ENCODE data around the gene SAC3D1.

Gene SAC3D1

GRCh38 chr11:65087827-65088226 lies 46.8 kb downstream of the SAC3D1 start:
- DNase-seq (ENCODE audit: low read depth in 2 of 2): no peak

DNA sequence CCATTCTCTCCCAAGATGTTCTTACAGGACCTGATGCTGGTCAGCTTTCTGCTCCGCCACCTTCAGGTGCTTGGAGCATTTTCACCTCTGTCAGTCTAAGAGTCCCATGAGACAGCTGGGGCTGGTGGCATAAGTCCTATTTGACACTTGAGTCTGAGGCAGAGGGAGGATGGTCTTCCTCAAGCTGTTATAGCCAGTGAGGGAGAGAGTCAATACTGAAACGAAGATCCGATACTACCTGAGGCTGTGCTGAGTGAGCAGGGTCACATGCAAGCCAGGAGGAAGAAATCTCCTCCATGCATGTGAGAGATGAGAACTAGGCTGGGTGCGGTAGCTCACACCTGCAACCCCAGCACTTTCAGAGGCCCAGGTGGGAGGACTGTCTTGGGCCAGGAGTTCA lies 48.6 kb downstream of the SAC3D1 start:
- DNase-seq (ENCODE audit: low read depth in 2 of 2): no peak

DNA sequence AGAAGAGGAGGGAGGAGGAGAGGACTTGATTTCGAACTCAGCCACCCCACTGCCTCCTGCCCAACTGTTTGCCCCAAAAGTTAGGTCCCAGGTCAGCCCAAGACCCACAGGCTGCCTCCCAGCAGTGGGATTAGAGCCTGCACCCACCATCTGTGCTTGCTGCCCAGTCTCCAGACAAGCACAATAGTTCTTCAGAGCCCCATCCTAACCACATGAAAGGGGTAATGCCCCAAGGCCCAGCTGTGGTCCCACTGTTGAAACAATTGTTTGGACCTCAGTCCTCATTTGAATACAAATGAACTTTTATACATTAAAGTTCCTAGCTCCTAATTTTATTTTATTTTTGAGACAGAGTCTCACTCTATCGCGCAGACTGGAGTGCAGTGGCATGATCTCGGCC lies 49.6 kb downstream of the SAC3D1 start:
- no peak for DNase-seq (ENCODE audit: low read depth in 2 of 2)

All from fibroblast of skin of left quadriceps (primary cell).